Right ventricle myocardium inferior (tissue), 1 donor: ENCODE data around the gene LPAR3. TPM values are rescaled to one million over a fixed set of nuclear protein-coding genes. Genes with fewer than 3 reads are reported as not detected.

Experiments used
- ATAC-seq: fragments of 200-7000 bp; cut with Tn5 transposase; one replicate; pipeline ENCODE4 v1.9.1; 2020; ENCODE audit warnings: mild to moderate bottlenecking, moderate library complexity
- DNase-seq: peaks from one replicate; pipeline ENCODE4 v3.0.0; 2021; ENCODE audit errors: missing footprints
- intact Hi-C: fragments of 100-400 bp; cut with DNase I; formaldehyde crosslinking; loops from one replicate; pipeline ENCODE4 v1.11.0; 2022
- long read RNA-seq: library from polyadenylated mRNA; unstranded; transcript quantifications from one replicate; pipeline ENCODE4 v2.0.0, GENCODE V29; 2021
- total RNA-seq: library from RNA; stranded (reverse); fragmentation: NEBNext Ultra II Directional; extraction: Animal tissue kit (Norgen Biotek cat#: 25700); gene quantifications from one replicate; pipeline ENCODE4 v1.2.1, GENCODE V29; 2021
- donor health status: DM: no; HTN: yes; CAD: no; lungs with severe emphysema.

Gene LPAR3
- 16.6 TPM for total RNA-seq
- long read RNA-seq, transcript LPAR3-201 (3 exons, 1,720 nt): major isoform, 21 of 26 reads
- long read RNA-seq, partial matches to known transcripts: 0 of 26 reads
- long read RNA-seq, other reads (novel, unspliced or antisense): 5 of 26 reads

DNA sequence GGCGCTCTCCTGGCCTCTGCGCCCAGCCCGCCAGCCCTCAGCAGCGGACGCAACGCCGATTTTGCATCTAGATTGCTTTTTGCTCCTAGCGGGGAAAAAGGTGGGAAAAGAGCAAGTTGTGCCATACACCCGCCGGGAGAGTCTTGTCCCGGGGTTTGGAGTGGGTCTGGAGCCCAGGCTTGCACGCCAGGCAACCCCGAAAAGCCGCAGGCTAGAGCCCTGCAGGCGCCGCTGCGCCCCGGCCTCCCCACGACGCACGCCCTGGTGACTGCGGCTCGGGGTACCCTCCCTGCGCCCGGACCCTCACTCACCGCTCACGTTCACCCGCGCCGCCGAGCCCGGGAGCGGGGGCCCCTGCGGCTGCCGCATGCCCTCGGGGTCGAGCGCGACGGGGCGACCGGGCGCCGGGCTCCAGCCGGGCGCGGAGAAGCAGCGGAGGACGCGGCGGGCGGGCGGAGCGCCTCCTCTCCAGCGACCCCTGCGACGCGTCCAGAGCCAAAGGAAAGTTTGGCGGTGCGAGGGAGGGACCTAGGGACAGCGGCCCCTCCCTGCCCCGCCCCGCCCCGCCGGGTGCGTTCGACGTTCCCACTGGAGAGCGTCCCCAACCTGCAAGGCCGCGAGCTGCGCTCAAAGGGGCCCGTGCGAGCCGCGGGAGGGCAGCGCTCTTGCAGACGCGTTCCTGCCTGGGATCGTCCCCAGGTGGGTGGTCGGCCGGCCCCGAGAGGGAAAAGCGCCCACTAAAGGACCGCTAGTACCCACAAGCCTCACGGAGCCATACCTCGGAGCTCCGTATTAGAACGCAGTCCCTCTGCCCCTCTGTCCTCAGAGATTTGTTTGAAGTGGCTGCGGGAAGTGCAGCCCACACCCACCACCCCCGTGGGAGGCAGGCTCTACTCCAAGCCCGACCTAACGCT lies at the start of gene LPAR3:
TSS of gene LPAR3 (minus strand) at position 502 of the 914 bp plus-strand sequence. CDS start 27,086 bp downstream, outside the sequence.
- ATAC-seq (peak; percentile 83), DNase-seq (peak; percentile 66)
- intact Hi-C loops: loop anchor here (2.0 kb wide), 1 partner anchor 96 kb away; no protein-coding TSS in a partner anchor

GRCh38 chr1:84941843-84942242 lies 48.8 kb upstream of the LPAR3 start:
- intact Hi-C loops: loop anchor here (10.0 kb wide), 1 partner anchor 143 kb away; no protein-coding TSS in a partner anchor
- DNase-seq (no peak), ATAC-seq (no peak)

- ATAC-seq (no peak), DNase-seq (no peak)
- intact Hi-C loops: loop anchor here (10.0 kb wide), 1 partner anchor 144 kb away; no protein-coding TSS in a partner anchor
Observed at GRCh38 chr1:84940481-84940880, 47.5 kb upstream of the LPAR3 start.

DNA sequence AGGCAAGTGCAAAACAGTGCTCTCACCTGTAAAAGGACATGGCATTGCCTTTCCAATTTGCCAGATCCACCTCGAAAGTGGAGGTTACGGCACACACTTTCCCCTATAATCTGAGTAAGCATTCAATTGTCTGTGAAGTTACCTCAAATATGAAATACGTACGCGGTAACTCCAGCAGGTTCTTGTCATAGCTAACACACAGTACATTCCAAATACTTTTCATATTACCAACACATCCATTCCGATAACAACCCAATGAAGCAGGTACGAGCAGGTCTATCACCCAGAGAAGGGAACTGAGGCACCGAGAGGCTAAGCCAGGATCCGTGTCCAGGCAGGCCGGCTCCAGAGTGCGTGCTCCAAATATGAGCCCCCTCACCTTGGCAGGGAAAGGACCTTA lies 46.8 kb upstream of the LPAR3 start:
- intact Hi-C loops: loop anchor here (5.0 to 10.0 kb wide), 4 partner anchors 145 to 335 kb away; no protein-coding TSS in a partner anchor
- DNase-seq: no peak
- no peak for ATAC-seq

GRCh38 chr1:84939151-84939550 lies 46.1 kb upstream of the LPAR3 start:
- no peak for ATAC-seq
- intact Hi-C loops: loop anchor here (5.0 to 10.0 kb wide), 3 partner anchors 167 to 334 kb away; no protein-coding TSS in a partner anchor
- no peak for DNase-seq

GRCh38 chr1:84936116-84936810 lies 43.3 kb upstream of the LPAR3 start:
- DNase-seq: no peak
- intact Hi-C loops: loop anchor here (5.0 to 10.0 kb wide), 3 partner anchors 164 to 331 kb away; no protein-coding TSS in a partner anchor
- ATAC-seq: peak; percentile 80

GRCh38 chr1:84933011-84933611 lies 40.1 kb upstream of the LPAR3 start:
- intact Hi-C loops: loop anchor here (10.0 kb wide), 1 partner anchor 328 kb away; no protein-coding TSS in a partner anchor
- DNase-seq (no peak), ATAC-seq (no peak)

DNA sequence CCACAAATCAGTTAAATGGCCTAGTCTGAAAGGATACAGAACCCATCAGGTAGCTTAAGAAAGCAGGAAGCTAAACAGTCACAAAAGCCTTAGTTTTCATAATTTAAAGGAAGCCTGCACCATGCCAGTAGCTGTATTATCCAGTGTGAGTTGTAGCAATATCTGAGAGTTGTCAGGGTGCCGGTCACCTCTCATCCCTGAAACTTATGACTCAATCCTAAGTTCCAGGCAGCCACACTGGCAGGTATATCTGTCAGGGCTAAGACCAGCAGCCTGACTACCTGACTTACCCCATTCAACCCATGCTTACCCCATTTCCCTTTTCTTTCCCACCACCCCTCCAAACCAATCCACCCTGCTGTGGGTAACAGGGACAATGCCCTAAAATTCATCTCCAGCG lies 37.8 kb upstream of the LPAR3 start:
- DNase-seq (no peak), ATAC-seq (no peak)
- intact Hi-C loops: loop anchor here (10.0 kb wide), 1 partner anchor 326 kb away; no protein-coding TSS in a partner anchor

- ATAC-seq (no peak), DNase-seq (no peak)
- intact Hi-C loops: loop anchor here (10.0 kb wide), 1 partner anchor 326 kb away; no protein-coding TSS in a partner anchor
Observed at GRCh38 chr1:84930329-84930728, 37.3 kb upstream of the LPAR3 start.

GRCh38 chr1:84929581-84929980 lies 36.6 kb upstream of the LPAR3 start:
- intact Hi-C loops: no loop called here
- ATAC-seq (no peak), DNase-seq (no peak)

DNA sequence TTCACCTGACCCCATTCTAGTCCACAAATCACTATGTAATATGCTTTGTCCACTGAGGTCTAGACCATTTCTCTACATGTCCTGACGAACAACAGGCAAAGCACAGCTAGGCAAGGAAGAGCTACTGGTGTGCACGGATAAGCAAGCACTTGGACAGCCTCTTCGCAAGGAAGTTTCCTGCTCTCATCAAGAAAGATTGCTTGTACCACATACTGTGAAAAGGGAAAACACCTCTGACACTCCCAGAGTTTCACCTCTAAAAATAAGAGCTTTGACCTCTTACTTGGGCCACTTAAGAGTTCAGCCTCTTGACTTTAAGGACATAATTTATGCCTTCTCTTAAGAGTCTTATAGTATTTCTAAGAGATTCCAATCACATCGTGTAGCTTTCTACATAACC lies 36.0 kb upstream of the LPAR3 start:
- intact Hi-C loops: no loop called here
- DNase-seq: no peak
- no peak for ATAC-seq

- no peak for DNase-seq
- ATAC-seq: no peak
- intact Hi-C loops: no loop called here
Observed at GRCh38 chr1:84923317-84923716, 30.3 kb upstream of the LPAR3 start.

- ATAC-seq (no peak), DNase-seq (no peak)
- intact Hi-C loops: no loop called here
Observed at GRCh38 chr1:84920159-84920558, 27.2 kb upstream of the LPAR3 start.

DNA sequence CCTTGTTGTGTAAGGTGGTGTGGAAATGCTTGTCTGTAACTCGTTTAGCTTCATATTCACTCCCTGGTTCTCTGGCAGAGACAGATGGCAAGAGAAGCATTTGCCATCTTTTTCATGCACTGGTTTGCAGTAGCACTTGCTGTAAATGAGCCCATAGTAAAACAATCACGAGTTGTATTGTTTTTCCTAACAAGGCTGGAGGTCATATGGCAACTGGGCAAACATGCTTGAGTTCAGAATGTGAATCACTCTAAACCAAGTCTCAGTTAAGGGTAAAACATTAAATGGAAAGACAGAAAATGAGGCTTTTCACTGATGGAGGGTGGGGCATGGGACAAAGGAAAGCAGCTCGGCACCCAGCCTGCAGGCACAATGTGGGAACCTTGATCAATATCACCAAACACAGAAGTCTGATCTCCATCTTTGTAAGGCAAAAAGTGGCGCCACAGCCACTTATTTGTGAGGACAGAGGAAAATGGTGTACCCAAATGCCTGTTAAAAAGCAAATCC lies 26.5 kb upstream of the LPAR3 start:
- intact Hi-C loops: no loop called here
- DNase-seq (no peak), ATAC-seq (no peak)

DNA sequence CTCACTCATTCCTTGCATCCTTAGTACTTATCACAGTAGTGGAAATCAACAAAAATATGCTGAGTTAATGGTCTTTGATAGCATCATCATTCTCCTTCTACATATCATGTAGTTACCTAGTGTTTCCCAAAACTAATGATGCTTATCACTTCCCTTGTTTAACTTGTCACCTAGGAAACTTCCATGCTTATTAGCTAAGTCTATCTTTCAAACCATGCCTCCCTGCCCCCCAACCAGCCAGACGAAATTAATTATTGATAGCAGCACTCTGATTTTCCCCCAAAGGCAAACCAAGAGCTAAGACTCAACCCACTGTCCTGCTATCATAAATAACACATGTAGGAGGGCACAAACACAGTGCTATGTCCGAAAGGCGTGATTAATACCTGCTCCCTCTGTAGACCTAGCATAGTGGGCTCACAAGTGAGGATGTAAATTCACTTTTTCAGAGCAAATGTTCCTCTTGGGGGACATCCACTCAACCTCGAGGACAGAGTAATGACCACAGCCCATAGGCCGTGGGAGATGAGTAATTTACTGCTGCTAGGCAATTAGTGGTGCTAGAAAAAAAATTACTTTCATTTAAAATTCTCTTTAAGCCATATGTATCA lies 25.8 kb upstream of the LPAR3 start:
- ATAC-seq (no peak), DNase-seq (no peak)
- intact Hi-C loops: no loop called here

DNA sequence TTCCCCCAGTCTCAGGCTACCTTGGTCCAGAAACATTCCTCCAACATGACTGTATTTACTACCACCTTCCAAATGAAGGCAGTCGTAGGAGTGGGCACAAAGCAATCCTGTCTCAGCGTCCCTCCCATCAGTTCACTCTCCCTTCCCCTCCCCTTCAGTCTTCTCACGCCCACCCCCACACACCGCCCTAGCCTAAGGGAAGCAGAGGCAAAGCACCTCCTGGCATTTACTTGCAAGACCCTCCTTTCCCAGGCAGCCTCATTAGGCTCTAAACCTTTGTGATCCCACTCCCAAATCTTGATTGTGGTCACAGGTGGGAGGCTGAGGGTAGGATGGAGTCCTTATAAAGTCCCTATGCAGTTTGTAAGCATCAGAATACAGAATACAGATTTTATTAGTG lies 23.9 kb upstream of the LPAR3 start:
- intact Hi-C loops: no loop called here
- no peak for DNase-seq
- no peak for ATAC-seq

- DNase-seq (no peak), ATAC-seq (peak; percentile 63)
- intact Hi-C loops: no loop called here
Observed at GRCh38 chr1:84913555-84913892, 20.5 kb upstream of the LPAR3 start.
